HepG2 (cell line): ENCODE data around the gene HACD1. TPM values are rescaled to one million over a fixed set of nuclear protein-coding genes. Genes with fewer than 3 reads are reported as not detected.

ENCODE experiments used
- ATAC-seq: fragments of 200-7000 bp; cut with Tn5 transposase; 3 replicates; pipeline ENCODE4 v1.9.1; 2020; ENCODE audit warnings: mild to moderate bottlenecking, moderate library complexity
- BruUV-seq: library from RNA; stranded (reverse); fragments of 400-500 nt; replicated peaks from 2 replicates; lab custom pipeline; 2021; lab: Mats Ljungman, UMichigan
- CTCF ChIA-PET: fragments of 300-600 bp; formaldehyde crosslinking; extraction: SDS; loops from one replicate; lab custom pipeline; 2021; ENCODE audit warnings: low total read pairs, inconsistent platforms, low intra/inter-chr PET ratio; lab: Yijun Ruan, JAX
- POLR2A ChIA-PET: fragments of 350-600 bp; sonication (Branson Sonifier 250); formaldehyde crosslinking; loops from one replicate; lab custom pipeline; 2020; ENCODE audit warnings: antibody characterized with exemption, inconsistent platforms; lab: Yijun Ruan, JAX
- DNase-seq: peaks from one replicate; pipeline ENCODE4 v3.0.0-alpha.2; 2015; ENCODE audit warnings: low spot score
- FAIRE-seq: peaks from 3 replicates; lab custom pipeline; 2011; peaks lifted over from hg19 to GRCh38; lab: Jason Lieb, UNC
- H2AFZ ChIP-seq: one replicate; pipeline ENCODE4 v1.6.1; 2011; ENCODE audit warnings: low read length, inconsistent platforms
- H3K27ac ChIP-seq: fragments of 300-600 bp; 3 replicates; pipeline ENCODE4 v1.8.0; 2011; ENCODE audit warnings: mixed run types, mild to moderate bottlenecking, mixed read lengths, low read length, inconsistent platforms; ENCODE audit not compliant: insufficient read depth; ENCODE audit errors: extremely low read length
- H3K27me3 ChIP-seq, 2 experiments: fragments of 200-600 bp in 1 of 2; 2 replicates in 1 of 2; 3 replicates in 1 of 2; pipeline versions ENCODE4 v1.6.0 to v1.8.0; 2011; ENCODE audit warnings: low read length in 2 of 2, mild to moderate bottlenecking in 2 of 2, moderate library complexity in 2 of 2, inconsistent platforms in 1 of 2; ENCODE audit not compliant: insufficient read depth in 2 of 2, control insufficient read depth in 1 of 2
- H3K36me3 ChIP-seq, 2 experiments: fragments of 200-600 bp in 1 of 2; replicated peaks in 1 of 2; 2 replicates in 1 of 2; 3 replicates in 1 of 2; pipeline versions ENCODE4 v1.5.1 to v1.8.0; 2011; ENCODE audit warnings: low read length in 2 of 2, inconsistent platforms in 1 of 2; ENCODE audit not compliant: insufficient read depth in 2 of 2, control insufficient read depth in 1 of 2
- H3K4me1 ChIP-seq: 2 replicates; pipeline ENCODE4 v1.5.1; 2012; ENCODE audit warnings: low read length, inconsistent platforms; ENCODE audit not compliant: insufficient read depth
- H3K4me2 ChIP-seq: 2 replicates; pipeline ENCODE4 v1.6.0; 2011; ENCODE audit warnings: low read depth, low read length, inconsistent platforms
- H3K4me3 ChIP-seq, 3 experiments: fragments of 200-600 bp in 1 of 3; sonication (generic), shearing (Covaris generic) in 1 of 3; replicated peaks in 1 of 3; 2 replicates each; pipeline ENCODE4 v1.5.1; 2011 to 2016; ENCODE audit warnings: low read length in 3 of 3, inconsistent platforms in 2 of 3, low read depth in 2 of 3, mild to moderate bottlenecking in 2 of 3, control low read depth in 1 of 3, mixed read lengths in 1 of 3; ENCODE audit not compliant: insufficient read depth in 1 of 3
- H3K79me2 ChIP-seq: one replicate; pipeline ENCODE4 v1.6.1; 2011; ENCODE audit warnings: low read length, inconsistent platforms; ENCODE audit not compliant: insufficient read depth
- H3K9ac ChIP-seq: 2 replicates; pipeline ENCODE4 v1.6.0; 2011; ENCODE audit warnings: mild to moderate bottlenecking, low read depth, low read length, inconsistent platforms; ENCODE audit not compliant: insufficient read depth
- H3K9me3 ChIP-seq: 2 replicates; pipeline ENCODE4 v1.5.1; 2012; ENCODE audit warnings: mild to moderate bottlenecking, low read length
- H4K20me1 ChIP-seq: 2 replicates; pipeline ENCODE4 v1.6.0; 2011; ENCODE audit warnings: inconsistent platforms, mild to moderate bottlenecking, low read length, moderate library complexity; ENCODE audit not compliant: insufficient read depth
- ATRX ChIP-seq: sonication (generic); formaldehyde crosslinking; IDR thresholded peaks from 2 replicates; pipeline ENCODE4 v1.4.0; 2020; ENCODE audit warnings: missing genetic modification reagents, borderline replicate concordance
- CHCHD3 ChIP-seq: sonication (generic); formaldehyde crosslinking; IDR thresholded peaks from 2 replicates; pipeline ENCODE4 v1.8.0; 2022; ENCODE audit warnings: mild to moderate bottlenecking, missing genetic modification reagents, moderate library complexity
- SNAI1 ChIP-seq: sonication (generic); formaldehyde crosslinking; IDR thresholded peaks from 2 replicates; pipeline ENCODE4 v1.5.0; 2020; ENCODE audit warnings: mild to moderate bottlenecking, missing genetic modification reagents, borderline replicate concordance
- SOX13 ChIP-seq, 3 experiments: fragments of 450-650 bp in 1 of 3; sonication (generic) in 1 of 3; formaldehyde crosslinking in 1 of 3; IDR thresholded peaks in 2 of 3; conservative IDR thresholded peaks in 1 of 3; 2 replicates each; pipeline versions ENCODE4 v1.5.0 to v1.6.1; 2016 to 2020; ENCODE audit warnings: antibody characterized with exemption in 1 of 3, mild to moderate bottlenecking in 1 of 3, missing compliant biosample characterization in 1 of 3, missing genetic modification reagents in 1 of 3, moderate library complexity in 1 of 3
- SPEN ChIP-seq: sonication (generic); formaldehyde crosslinking; IDR thresholded peaks from 2 replicates; pipeline ENCODE4 v1.5.1; 2020; ENCODE audit warnings: low read depth, mild to moderate bottlenecking, missing genetic modification reagents
- ZNF10 ChIP-seq: sonication (generic); formaldehyde crosslinking; IDR thresholded peaks from 2 replicates; pipeline ENCODE4 v1.4.0; 2020; ENCODE audit warnings: mild to moderate bottlenecking, low read depth, missing genetic modification reagents, borderline replicate concordance
- ZNF878 ChIP-seq: sonication (generic); formaldehyde crosslinking; IDR thresholded peaks from 2 replicates; pipeline ENCODE4 v1.8.1; 2023; ENCODE audit warnings: mild to moderate bottlenecking, missing genetic modification reagents, moderate library complexity
- WGBS: methylation state at CpG from one replicate; pipeline ENCODE4 v1.1.6; 2017; ENCODE audit warnings: low lambda C conversion rate; 5-methylcytosine and 5-hydroxymethylcytosine counted together
- in situ Hi-C: cut with HindIII; loops from 2 replicates; pipeline ENCODE4 v1.10.0; 2017; ENCODE audit warnings: low pct_unique_long_range_greater_than_20kb; ENCODE audit not compliant: extremely low pct_ligation_motif_present
- intact Hi-C: fragments of 100-400 bp; cut with micrococcal nuclease; formaldehyde crosslinking; loops from one replicate; pipeline ENCODE4 v1.10.0; 2022; ENCODE audit not compliant: unreplicated experiment
- polyA plus RNA-seq, 8 experiments: library from polyadenylated mRNA; depleted of rRNA in 3 of 8; stranded (reverse) in 7 of 8; unstranded in 1 of 8; fragments of >200 nt; fragmentation: Illumina TruSeq in 4 of 8; extraction: Trizol in 4 of 8; gene quantifications; 2 replicates each; pipeline versions ENCODE4 v1.2.1 to v1.2.3, GENCODE V29; 2011 to 2016; ENCODE audit warnings: low read depth in 4 of 8, missing spikeins in 1 of 8, mixed read lengths in 1 of 8; ENCODE audit not compliant: insufficient read depth in 1 of 8
- total RNA-seq, 5 experiments: library from RNA; depleted of rRNA; stranded (reverse); fragments of >200 nt; fragmentation: Illumina TruSeq; extraction: Trizol; gene quantifications; 2 replicates each; pipeline ENCODE4 v1.2.3, GENCODE V29; 2016; ENCODE audit warnings: low read depth in 1 of 5
- TF ChIP-seq, protein P1 (sequence below): sonication (generic); formaldehyde crosslinking; IDR thresholded peaks from 2 replicates; pipeline ENCODE4 v1.4.0; 2020; ENCODE audit warnings: mild to moderate bottlenecking, missing genetic modification reagents
- TF ChIP-seq, protein P2 (sequence below): IDR thresholded peaks from 2 replicates; pipeline ENCODE4 v1.6.1; 2016; ENCODE audit warnings: control low read depth

HACD1 gene
- total and polyA plus RNA-seq, 2 of the 13 experiments (the other 11 are each of a cell fraction or from before 2014, with no cell fraction given) = 43.4 to 47.6 TPM

DNA sequence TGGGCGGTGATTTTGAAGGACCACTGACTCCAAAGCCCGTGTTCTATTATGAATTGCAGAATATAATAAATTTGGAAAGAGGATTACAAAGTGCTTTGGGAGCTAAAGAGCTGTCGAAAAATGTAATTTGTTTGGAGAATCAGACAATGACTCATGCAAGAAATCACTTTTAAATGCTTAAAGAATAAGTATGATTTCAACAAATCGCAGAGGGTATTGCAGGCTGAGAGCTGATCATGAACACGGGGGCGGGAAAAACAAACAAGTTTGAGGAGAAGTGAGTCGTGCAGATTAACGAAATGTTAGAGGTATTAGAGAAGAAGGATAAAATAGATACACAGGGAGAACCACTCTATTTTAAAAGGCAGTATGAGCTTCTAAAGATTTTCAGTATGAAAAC, 4.9 kb upstream of the HACD1 start:
- Histone ChIP-seq H3K9ac (no peak overlapping the region), H3K4me3 (no peak overlapping the region), H3K79me2 (no peaks in the 10 kb centered on the region), H3K36me3 (no peaks in the 10 kb centered on the region), H3K27me3 (peaks cover 0 to 20% of the 10 kb centered on the region in 2 experiments; a peak in 1 of 5 replicates), H3K4me2 (no peak overlapping the region), H2AFZ (no peak overlapping the region), H4K20me1 (no peaks in the 10 kb centered on the region), H3K4me1 (peaks cover 11% of the 10 kb centered on the region; the same call in 1 of the 2 replicates), H3K9me3 (no peaks in the 10 kb centered on the region), H3K27ac (no peak overlapping the region)
- no peak for FAIRE-seq
- 30% methylated on average over 8 of the region's 8 CpGs for WGBS
- ChIA-PET CTCF (no interaction called here), POLR2A (interaction anchor here (1.6 kb wide), 1 partner anchor 21 kb away, joined by 4 read pairs; the partner anchor contains the start of gene STAM)
- no TSS peak for BruUV-seq
- ATAC-seq = no peak
- intact Hi-C loops (no loop called here), in situ Hi-C loops (loop anchor here (25.0 kb wide), 1 partner anchor 490 kb away; no protein-coding TSS in a partner anchor)
- no peak for DNase-seq
- TF ChIP-seq SNAI1 (CRISPR knock-in tag) (no peak), ZNF878 (no peak), CHCHD3 (CRISPR knock-in tag) (no peak), SPEN (no peak), ATRX (no peak), ZNF10 (CRISPR knock-in tag) (no peak), SOX13 (IDR thresholded peaks at IDR 0.05) (no peak), SOX13 (CRISPR knock-in tag; conservative IDR thresholded peaks at IDR 0.05 in 1 of 2, IDR thresholded peaks at IDR 0.05 in 1 of 2) (no peak)
- TF ChIP-seq, protein P1, sequence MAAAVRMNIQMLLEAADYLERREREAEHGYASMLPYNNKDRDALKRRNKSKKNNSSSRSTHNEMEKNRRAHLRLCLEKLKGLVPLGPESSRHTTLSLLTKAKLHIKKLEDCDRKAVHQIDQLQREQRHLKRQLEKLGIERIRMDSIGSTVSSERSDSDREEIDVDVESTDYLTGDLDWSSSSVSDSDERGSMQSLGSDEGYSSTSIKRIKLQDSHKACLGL = no peak
- TF ChIP-seq, protein P2, sequence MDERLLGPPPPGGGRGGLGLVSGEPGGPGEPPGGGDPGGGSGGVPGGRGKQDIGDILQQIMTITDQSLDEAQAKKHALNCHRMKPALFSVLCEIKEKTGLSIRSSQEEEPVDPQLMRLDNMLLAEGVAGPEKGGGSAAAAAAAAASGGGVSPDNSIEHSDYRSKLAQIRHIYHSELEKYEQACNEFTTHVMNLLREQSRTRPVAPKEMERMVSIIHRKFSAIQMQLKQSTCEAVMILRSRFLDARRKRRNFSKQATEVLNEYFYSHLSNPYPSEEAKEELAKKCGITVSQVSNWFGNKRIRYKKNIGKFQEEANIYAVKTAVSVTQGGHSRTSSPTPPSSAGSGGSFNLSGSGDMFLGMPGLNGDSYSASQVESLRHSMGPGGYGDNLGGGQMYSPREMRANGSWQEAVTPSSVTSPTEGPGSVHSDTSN (CRISPR knock-in tag) = no peak
